ENCODE data around the gene SOBP.

DNA sequence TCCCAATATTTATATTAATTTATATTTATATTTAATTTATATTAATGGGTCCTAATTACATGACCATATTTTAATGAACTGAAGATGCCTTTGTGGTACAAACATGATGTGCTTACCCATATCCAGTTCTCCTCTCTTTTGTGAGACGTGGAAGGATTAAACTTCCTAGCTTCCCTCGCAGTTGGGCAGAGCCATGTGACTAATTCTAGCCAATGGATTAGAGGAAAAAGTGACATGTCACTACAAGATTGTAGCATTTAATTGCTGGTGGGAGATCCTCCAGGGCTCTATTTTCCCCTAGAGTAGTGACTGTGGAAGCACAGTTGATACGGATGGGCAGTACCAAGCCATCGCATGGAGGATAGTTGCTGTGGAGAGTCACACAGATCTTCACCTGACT lies 4.8 kb upstream of the SOBP start:
- TF ChIP-seq MAZ (IDR thresholded peaks at IDR 0.05; ENCODE audit: borderline replicate concordance, low read depth, low read length), result no peak
- no peak for TF ChIP-seq CEBPB (IDR thresholded peaks at IDR 0.05)
- TF ChIP-seq, protein P1, sequence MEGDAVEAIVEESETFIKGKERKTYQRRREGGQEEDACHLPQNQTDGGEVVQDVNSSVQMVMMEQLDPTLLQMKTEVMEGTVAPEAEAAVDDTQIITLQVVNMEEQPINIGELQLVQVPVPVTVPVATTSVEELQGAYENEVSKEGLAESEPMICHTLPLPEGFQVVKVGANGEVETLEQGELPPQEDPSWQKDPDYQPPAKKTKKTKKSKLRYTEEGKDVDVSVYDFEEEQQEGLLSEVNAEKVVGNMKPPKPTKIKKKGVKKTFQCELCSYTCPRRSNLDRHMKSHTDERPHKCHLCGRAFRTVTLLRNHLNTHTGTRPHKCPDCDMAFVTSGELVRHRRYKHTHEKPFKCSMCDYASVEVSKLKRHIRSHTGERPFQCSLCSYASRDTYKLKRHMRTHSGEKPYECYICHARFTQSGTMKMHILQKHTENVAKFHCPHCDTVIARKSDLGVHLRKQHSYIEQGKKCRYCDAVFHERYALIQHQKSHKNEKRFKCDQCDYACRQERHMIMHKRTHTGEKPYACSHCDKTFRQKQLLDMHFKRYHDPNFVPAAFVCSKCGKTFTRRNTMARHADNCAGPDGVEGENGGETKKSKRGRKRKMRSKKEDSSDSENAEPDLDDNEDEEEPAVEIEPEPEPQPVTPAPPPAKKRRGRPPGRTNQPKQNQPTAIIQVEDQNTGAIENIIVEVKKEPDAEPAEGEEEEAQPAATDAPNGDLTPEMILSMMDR (IDR thresholded peaks at IDR 0.05), result no peak
- TF ChIP-seq RCOR1 (IDR thresholded peaks at IDR 0.05; ENCODE audit: low read depth, low read length), result no peak
- TF ChIP-seq JUN (IDR thresholded peaks at IDR 0.05), result no peak
- no peak for TF ChIP-seq POLR2A (IDR thresholded peaks at IDR 0.05; ENCODE audit: low read length)
- TF ChIP-seq HDAC2 (IDR thresholded peaks at IDR 0.05), result no peak
- no peak for TF ChIP-seq CBX2 (IDR thresholded peaks at IDR 0.05; ENCODE audit: borderline replicate concordance, low read depth)
- no peak for TF ChIP-seq CHD4 (IDR thresholded peaks at IDR 0.05; ENCODE audit: borderline replicate concordance)

Measured in A549 (cell line).